HG02970 (cell line): ENCODE data around the gene OR52E4.

ENCODE experiments used
- ATAC-seq: cut with Tn5 transposase; IDR thresholded peaks from one replicate; pipeline ENCODE4 v1.9.1; 2021; ENCODE audit warnings: mild to moderate bottlenecking, moderate library complexity, moderate number of reproducible peaks; ENCODE audit not compliant: unreplicated experiment, low FRiP score

The OR52E4 gene

DNA sequence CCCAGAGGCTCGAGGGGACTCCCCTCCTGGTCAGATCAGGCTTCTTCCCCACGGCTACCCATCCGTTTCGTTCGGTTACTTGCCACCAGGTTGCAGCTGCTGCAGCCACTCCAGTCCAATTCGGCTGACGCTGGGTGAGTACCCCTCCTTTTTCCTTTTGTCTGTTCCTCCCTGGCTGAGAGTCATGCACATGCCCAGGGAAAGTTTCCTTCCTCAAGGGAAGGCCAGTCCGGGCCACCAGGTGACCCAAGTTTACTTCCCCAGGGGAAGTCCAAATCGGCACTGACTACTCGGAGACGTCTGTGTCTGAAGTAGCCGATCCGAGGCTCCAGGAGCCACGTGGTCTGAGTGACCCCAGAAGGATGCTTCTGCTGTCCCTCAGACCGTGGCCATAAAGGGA lies 48.4 kb downstream of the OR52E4 start:
- no peak for ATAC-seq

DNA sequence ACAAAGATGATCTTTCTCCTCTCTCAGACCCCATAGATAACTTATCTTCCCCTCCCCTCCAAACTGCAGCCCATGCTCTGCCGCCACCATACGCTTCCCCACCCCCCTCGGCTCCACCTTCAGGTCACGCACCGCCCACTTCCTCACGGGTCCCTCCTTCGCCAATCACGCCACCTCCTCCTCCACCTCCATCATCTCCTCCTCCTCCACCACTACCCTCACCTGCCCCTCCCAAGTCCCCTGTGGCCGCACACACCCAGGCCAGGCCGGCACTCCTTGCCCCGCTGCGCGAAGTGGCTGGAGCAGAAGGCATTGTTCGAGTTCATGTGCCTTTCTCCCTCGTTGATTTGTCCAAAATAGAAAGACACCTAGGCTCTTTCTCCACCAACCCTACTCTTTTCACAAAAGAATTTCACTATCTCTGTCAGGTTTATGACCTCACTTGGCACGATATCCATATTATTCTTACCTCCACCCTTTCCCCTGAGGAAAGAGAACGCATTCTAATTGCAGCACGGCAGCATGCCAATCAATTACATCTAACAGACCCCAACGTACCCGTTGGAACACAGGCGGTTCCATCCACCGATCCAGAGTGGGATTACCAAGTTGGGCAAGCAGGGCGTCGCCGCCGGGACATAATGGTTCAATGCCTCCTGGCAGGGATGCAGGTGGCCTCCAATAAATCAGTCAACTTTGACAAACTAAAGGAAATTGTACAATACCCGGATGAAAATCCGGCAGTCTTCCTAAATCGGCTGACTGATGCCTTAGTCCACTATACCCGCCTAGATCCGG lies 49.3 kb downstream of the OR52E4 start:
- no peak for ATAC-seq

DNA sequence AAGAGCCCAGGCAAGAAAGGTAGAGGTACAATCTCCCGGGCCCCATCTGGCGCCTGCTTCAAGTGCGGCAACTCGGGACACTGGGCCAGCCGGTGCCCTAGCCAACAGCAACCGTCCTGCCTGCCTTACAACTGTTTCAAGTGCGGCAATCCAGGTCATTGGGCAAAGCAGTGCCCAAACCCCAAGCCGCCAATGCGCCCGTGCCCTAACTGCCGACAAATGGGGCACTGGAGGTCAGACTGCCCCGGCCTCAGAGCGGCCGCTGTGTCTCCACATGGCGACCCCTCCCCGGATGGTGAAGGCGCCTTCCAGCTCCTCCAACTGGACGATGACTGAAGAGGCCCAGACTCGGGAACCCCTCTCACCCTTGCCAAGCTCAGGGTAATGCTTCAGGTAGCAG lies 50.2 kb downstream of the OR52E4 start:
- no peak for ATAC-seq

GRCh38 chr11:5931061-5931460 lies 50.6 kb downstream of the OR52E4 start:
- no peak for ATAC-seq

GRCh38 chr11:5932671-5933070 lies 52.2 kb downstream of the OR52E4 start:
- no peak for ATAC-seq

- no peak for ATAC-seq
These were observed 52.7 kb downstream of the OR52E4 start for GRCh38 chr11:5933116-5933515.
